K562 (cell line): ENCODE data around the gene ARHGAP8. TPM values are rescaled to one million over a fixed set of nuclear protein-coding genes. Genes with fewer than 3 reads are reported as not detected.

ENCODE experiments used
- ATAC-seq: fragments of 200-7000 bp; cut with Tn5 transposase; 3 replicates; pipeline ENCODE4 v1.9.1; 2020; ENCODE audit warnings: moderate library complexity
- BruUV-seq: library from RNA; stranded (reverse); fragments of 400-500 nt; replicated peaks from 2 replicates; lab custom pipeline; 2021; lab: Mats Ljungman, UMichigan
- CTCF ChIA-PET: fragments of 300-600 bp; formaldehyde crosslinking; extraction: SDS; loops from one replicate; lab custom pipeline; 2021; ENCODE audit warnings: low intra/inter-chr PET ratio; lab: Yijun Ruan, JAX
- POLR2A ChIA-PET: fragments of 300-600, 350-650 bp; sonication (Branson Sonifier 250); formaldehyde crosslinking; extraction: SDS; loops from one replicate; lab custom pipeline; 2021; ENCODE audit warnings: antibody characterized with exemption, inconsistent platforms; lab: Yijun Ruan, JAX
- DNase-seq, 4 experiments: peaks; one replicate each; pipeline versions ENCODE4 v3.0.0 to v3.0.0-alpha.2; 2011 to 2018; ENCODE audit warnings: low spot score in 3 of 4, mixed read lengths in 3 of 4; ENCODE audit errors: extremely low read depth in 1 of 4
- FAIRE-seq: peaks from 2 replicates; lab custom pipeline; 2011; peaks lifted over from hg19 to GRCh38; lab: Jason Lieb, UNC
- H2AFZ ChIP-seq: 2 replicates; pipeline ENCODE4 v1.6.0; 2011; ENCODE audit warnings: low read depth, low read length, control low read depth, inconsistent platforms
- H3K27ac ChIP-seq: fragments of 200-600 bp; 3 replicates; pipeline ENCODE4 v1.8.0; 2011; ENCODE audit warnings: low read depth, mild to moderate bottlenecking, control low read depth, inconsistent platforms, low read length, moderate library complexity, mixed read lengths; ENCODE audit errors: extremely low read depth
- H3K27me3 ChIP-seq, 2 experiments: fragments of 300-600 bp in 1 of 2; 2 replicates in 1 of 2; 3 replicates in 1 of 2; pipeline versions ENCODE4 v1.6.0 to v1.8.0; 2011; ENCODE audit warnings: inconsistent platforms in 2 of 2, low read length in 2 of 2, mild to moderate bottlenecking in 1 of 2, mixed read lengths in 1 of 2, moderate library complexity in 1 of 2; ENCODE audit not compliant: control insufficient read depth in 2 of 2, insufficient read depth in 2 of 2
- H3K36me3 ChIP-seq: fragments of 300-600 bp; 3 replicates; pipeline ENCODE4 v1.8.0; 2011; ENCODE audit warnings: mild to moderate bottlenecking, low read length, inconsistent platforms; ENCODE audit not compliant: control insufficient read depth, insufficient read depth
- H3K4me1 ChIP-seq, 2 experiments: fragments of 200-600 bp in 1 of 2; replicated peaks in 1 of 2; 2 replicates in 1 of 2; 3 replicates in 1 of 2; pipeline versions ENCODE4 v1.5.1 to v1.8.0; 2011; ENCODE audit warnings: inconsistent platforms in 2 of 2, low read length in 2 of 2, mild to moderate bottlenecking in 1 of 2, mixed read lengths in 1 of 2, moderate library complexity in 1 of 2; ENCODE audit not compliant: control insufficient read depth in 2 of 2, insufficient read depth in 2 of 2
- H3K4me2 ChIP-seq: 2 replicates; pipeline ENCODE4 v1.6.1; 2011; ENCODE audit warnings: low read length, control low read depth, inconsistent platforms, mixed read lengths; ENCODE audit not compliant: insufficient read depth
- H3K4me3 ChIP-seq: fragments of 200-600 bp; sonication (generic), shearing (Covaris generic); 2 replicates; pipeline ENCODE4 v1.5.1; 2016; ENCODE audit warnings: control low read depth, inconsistent platforms
- H3K79me2 ChIP-seq: fragments of 200-600 bp; 3 replicates; pipeline ENCODE4 v1.8.0; 2011; ENCODE audit warnings: low read length, inconsistent platforms; ENCODE audit not compliant: control insufficient read depth, insufficient read depth
- H3K9ac ChIP-seq, 2 experiments: 2 replicates each; pipeline versions ENCODE4 v1.6.0 to v1.6.1; 2011; ENCODE audit warnings: low read depth in 2 of 2, low read length in 2 of 2, control low read depth in 1 of 2, inconsistent platforms in 1 of 2, mild to moderate bottlenecking in 1 of 2, mixed read lengths in 1 of 2; ENCODE audit not compliant: insufficient read depth in 1 of 2
- H3K9me1 ChIP-seq: one replicate; pipeline ENCODE4 v1.6.0; 2011; ENCODE audit warnings: inconsistent platforms, mild to moderate bottlenecking, low read length, moderate library complexity; ENCODE audit not compliant: control insufficient read depth, insufficient read depth
- H3K9me3 ChIP-seq: replicated peaks from 2 replicates; pipeline ENCODE4 v1.5.1; 2011; ENCODE audit warnings: low read depth, low read length, inconsistent platforms; ENCODE audit not compliant: control insufficient read depth, insufficient read depth
- H4K20me1 ChIP-seq: replicated peaks from 2 replicates; pipeline ENCODE4 v1.6.1; 2011; ENCODE audit warnings: low read length, inconsistent platforms, mixed read lengths; ENCODE audit not compliant: control insufficient read depth, insufficient read depth
- SIX5 ChIP-seq, 2 experiments: IDR thresholded peaks; 2 replicates each; pipeline ENCODE4 v1.6.1; 2011; ENCODE audit warnings: low read length in 2 of 2, borderline replicate concordance in 1 of 2, low read depth in 1 of 2, mild to moderate bottlenecking in 1 of 2, moderate library complexity in 1 of 2; ENCODE audit not compliant: insufficient read depth in 1 of 2
- ZKSCAN1 ChIP-seq: fragments of 150-350 bp; IDR thresholded peaks from 2 replicates; pipeline ENCODE4 v1.6.1; 2016; ENCODE audit warnings: low read depth, low read length
- ZNF121 ChIP-seq: sonication (generic); formaldehyde crosslinking; conservative IDR thresholded peaks from 2 replicates; pipeline ENCODE4 v1.8.0; 2022; ENCODE audit warnings: missing genetic modification reagents
- ZNF695 ChIP-seq: fragments of 450-650 bp; formaldehyde crosslinking; IDR thresholded peaks from 2 replicates; pipeline ENCODE4 v1.4.0; 2020; ENCODE audit warnings: mild to moderate bottlenecking, moderate library complexity
- WGBS: fragments of 100-300 bp; shearing (Covaris generic); methylation state at CpG from one replicate; pipeline ENCODE4 v1.1.6; 2016; ENCODE audit warnings: low coverage, mixed read lengths; ENCODE audit not compliant: insufficient coverage; ENCODE audit errors: missing lambda C conversion rate; 5-methylcytosine and 5-hydroxymethylcytosine counted together
- in situ Hi-C: fragments of 300-500 bp; cut with MboI; formaldehyde crosslinking; loops from 4 replicates; pipeline ENCODE4 v1.15.0; 2018; ENCODE audit warnings: inconsistent platforms, mixed read lengths
- intact Hi-C: fragments of 100-400 bp; cut with micrococcal nuclease; formaldehyde crosslinking; loops from 2 replicates; pipeline ENCODE4 v1.14.2; 2022
- polyA plus RNA-seq, 8 experiments: library from polyadenylated mRNA; depleted of rRNA in 4 of 8; stranded (reverse) in 5 of 8; unstranded in 3 of 8; fragments of >200 nt; fragmentation: Nextera tagmentation in 2 of 8; fragmentation: Illumina TruSeq in 1 of 8; extraction: Ambion mirVana in 2 of 8; extraction: Trizol in 1 of 8; gene quantifications; 2 replicates each; pipeline versions ENCODE4 v1.2.1 to v1.2.3, GENCODE V29; 2011 to 2014; ENCODE audit warnings: inconsistent platforms in 1 of 8, missing spikeins in 1 of 8
- total RNA-seq, 7 experiments: library from RNA; depleted of rRNA in 6 of 7; stranded (reverse); fragments of >200 nt in 6 of 7; fragmentation: Illumina TruSeq in 2 of 7; extraction: Trizol in 2 of 7; gene quantifications; 2 replicates each; pipeline versions ENCODE4 v1.2.1 to v1.2.3, GENCODE V29; 2011 to 2021; ENCODE audit warnings: low replicate concordance in 1 of 7

The ARHGAP8 gene
- total and polyA plus RNA-seq, 9 of the 15 experiments (the other 6 are each of a cell fraction or from before 2014, with no cell fraction given): 0.15 to 2.2 (median 0.62) TPM

GRCh38 chr22:44786136-44786535, 33.8 kb downstream of the ARHGAP8 start:
- DNase-seq: no peak
- Histone ChIP-seq H3K9me1 (no peaks in the 10 kb centered on the region), H3K4me3 (no peak overlapping the region), H2AFZ (no peak overlapping the region), H3K36me3 (no peaks in the 10 kb centered on the region), H4K20me1 (no peaks in the 10 kb centered on the region; the same call in 1 of the 2 replicates), H3K79me2 (no peaks in the 10 kb centered on the region), H3K4me1 (no peaks in the 10 kb centered on the region), H3K4me2 (no peak overlapping the region), H3K9ac (no peak overlapping the region), H3K27ac (no peak overlapping the region), H3K27me3 (peaks cover 2 to 28% of the 10 kb centered on the region in 2 experiments; a peak in 1 of 5 replicates), H3K9me3 (no peaks in the 10 kb centered on the region)
- peak; percentile 84; the same call in 1 of the 2 replicates for TF ChIP-seq ZKSCAN1
- no peak for TF ChIP-seq SIX5 (IDR thresholded peaks at IDR 0.05; ENCODE audit: borderline replicate concordance in 1 of 2, insufficient read depth in 1 of 2, low read depth in 1 of 2, low read length in 2 of 2)
- FAIRE-seq: no peak
- WGBS: 26% methylated on average over 16 of the region's 23 CpGs
- no peak for ATAC-seq
- BruUV-seq: no TSS peak
- POLR2A ChIA-PET: no interaction called here
- in situ Hi-C loops: no loop called here
- intact Hi-C loops: no loop called here
- CTCF ChIA-PET: no interaction called here

- H3K9me3 ChIP-seq: no peaks in the 10 kb centered on the region
- no peaks in the 10 kb centered on the region for H3K79me2 ChIP-seq
- no peak overlapping the region for H3K4me2 ChIP-seq
- FAIRE-seq (no peak), ATAC-seq (no peak), DNase-seq (no peak)
- ChIA-PET CTCF (no interaction called here), POLR2A (no interaction called here)
- in situ Hi-C loops: no loop called here
- no peak overlapping the region for H3K9ac ChIP-seq
- H3K27ac ChIP-seq: no peak overlapping the region
- no peaks in the 10 kb centered on the region; the same call in 1 of the 2 replicates for H4K20me1 ChIP-seq
- H3K4me3 ChIP-seq: no peak overlapping the region
- TF ChIP-seq ZNF121 (CRISPR knock-in tag) (peak; percentile 35; the same call in 1 of the 2 replicates), ZNF695 (CRISPR knock-in tag) (no peak)
- no TSS peak for BruUV-seq
- no peaks in the 10 kb centered on the region for H3K4me1 ChIP-seq
- no peaks in the 10 kb centered on the region for H3K9me1 ChIP-seq
- H2AFZ ChIP-seq: no peak overlapping the region
- 16% methylated on average over 7 of the region's 7 CpGs for WGBS
- no peaks in the 10 kb centered on the region for H3K36me3 ChIP-seq
- intact Hi-C loops: no loop called here
- H3K27me3 ChIP-seq: peaks cover 2 to 28% of the 10 kb centered on the region in 2 experiments; a peak in 1 of 5 replicates
These were observed 34.2 kb downstream of the ARHGAP8 start for GRCh38 chr22:44786610-44787009.
